Kidney epithelial cell (primary cell): Measurements from ENCODE around the gene GPR39. TPM values are rescaled to one million over a fixed set of nuclear protein-coding genes. Genes with fewer than 3 reads are reported as not detected.

Experiments
- DNase-seq: peaks from one replicate; pipeline ENCODE4 v3.0.0-alpha.2; 2010; ENCODE audit warnings: low read depth
- H3K27me3 ChIP-seq: 2 replicates; pipeline ENCODE4 v1.6.0; 2011; ENCODE audit warnings: low read length; ENCODE audit not compliant: control insufficient read depth, insufficient read depth
- H3K36me3 ChIP-seq: 2 replicates; pipeline ENCODE4 v1.5.1; 2011; ENCODE audit warnings: low read length; ENCODE audit not compliant: control insufficient read depth, insufficient read depth
- H3K4me3 ChIP-seq: 2 replicates; pipeline ENCODE4 v1.5.1; 2011; ENCODE audit warnings: low read depth, mild to moderate bottlenecking, control low read depth, low read length
- CTCF ChIP-seq: IDR thresholded peaks from 2 replicates; pipeline ENCODE4 v1.5.1; 2011; ENCODE audit warnings: mild to moderate bottlenecking, moderate library complexity, low read length, control low read depth, inconsistent platforms; ENCODE audit not compliant: insufficient read depth, poor library complexity, severe bottlenecking
- total RNA-seq: library from RNA; depleted of rRNA; stranded (reverse); fragments of >200 nt; gene quantifications from 2 replicates; pipeline ENCODE4 v1.2.3, GENCODE V29; 2015

GPR39 gene
- total RNA-seq, 1 donor from 2014 or later = 5.9 TPM

DNA sequence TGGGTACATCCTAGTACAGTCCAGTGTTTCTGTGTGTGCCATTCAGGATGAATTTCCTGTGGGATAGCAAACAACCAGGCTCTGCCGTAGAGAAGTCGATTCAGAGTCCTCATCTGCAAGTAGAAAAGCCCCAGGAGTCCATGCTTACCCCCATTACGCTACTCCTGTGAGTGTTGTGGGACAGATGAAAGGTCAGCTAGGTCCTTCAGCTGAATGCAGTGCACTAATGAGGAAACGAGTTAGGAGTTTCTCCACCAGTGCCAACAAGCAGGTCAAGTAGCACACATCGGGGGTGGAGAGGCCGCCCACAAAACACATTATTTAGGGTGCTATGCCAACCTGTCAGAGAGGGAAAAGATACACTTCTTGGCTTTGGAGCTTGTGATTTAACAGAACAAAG lies 2.5 kb upstream of the GPR39 start:
- TF ChIP-seq CTCF = no peak
- no peaks in the 10 kb centered on the region for H3K36me3 ChIP-seq
- no peaks in the 10 kb centered on the region for H3K27me3 ChIP-seq
- no peak overlapping the region for H3K4me3 ChIP-seq
- no peak for DNase-seq

GRCh38 chr2:132415256-132415914 lies 1.2 kb upstream of the GPR39 start:
- no peak for TF ChIP-seq CTCF
- H3K27me3 ChIP-seq = no peaks in the 10 kb centered on the region
- H3K36me3 ChIP-seq = no peaks in the 10 kb centered on the region
- DNase-seq = no peak
- no peak overlapping the region for H3K4me3 ChIP-seq

- Histone ChIP-seq H3K27me3 (no peaks in the 10 kb centered on the region), H3K4me3 (peak overlapping the region; percentile 53), H3K36me3 (no peaks in the 10 kb centered on the region)
- peak; percentile 17 for TF ChIP-seq CTCF
- DNase-seq = peak; percentile 89
Measured at GRCh38 chr2:132415915-132416722, 486 bp upstream of the GPR39 start.

- no peak for DNase-seq
- no peaks in the 10 kb centered on the region for H3K27me3 ChIP-seq
- TF ChIP-seq CTCF = no peak
- H3K36me3 ChIP-seq = no peaks in the 10 kb centered on the region
- no peak overlapping the region for H3K4me3 ChIP-seq
Measured at GRCh38 chr2:132417430-132418035, 928 bp downstream of the GPR39 start.

- no peak for TF ChIP-seq CTCF
- no peaks in the 10 kb centered on the region for H3K36me3 ChIP-seq
- DNase-seq = no peak
- H3K27me3 ChIP-seq = no peaks in the 10 kb centered on the region
- H3K4me3 ChIP-seq = no peak overlapping the region
Measured at GRCh38 chr2:132419235-132419634, 2.6 kb downstream of the GPR39 start.

GRCh38 chr2:132419941-132420340 lies 3.3 kb downstream of the GPR39 start:
- Histone ChIP-seq H3K27me3 (no peaks in the 10 kb centered on the region), H3K36me3 (no peaks in the 10 kb centered on the region), H3K4me3 (no peak overlapping the region)
- DNase-seq = no peak
- no peak for TF ChIP-seq CTCF
